ENCODE measurements around the gene DDOST.
"Not testable (repeated sequence)": the region's sequence is repeated elsewhere in the genome, so short reads cannot be mapped to it uniquely, and the experiment has no call there.

The DDOST gene

GRCh38 chr1:20610970-20611369, 50.2 kb downstream of the DDOST start:
- Histone ChIP-seq H3K9me3 (ENCODE audit: control insufficient read depth, insufficient read depth, low read length) (no peaks in the 10 kb centered on the region), H3K27ac (ENCODE audit: low read depth, low read length) (no peak overlapping the region), H3K27me3 (ENCODE audit: control insufficient read depth, insufficient read depth, low read length) (no peaks in the 10 kb centered on the region), H3K4me3 (ENCODE audit: low read depth, low read length) (no peak overlapping the region), H3K9ac (ENCODE audit: low read depth, low read length) (no peak overlapping the region), H3K36me3 (ENCODE audit: control insufficient read depth, insufficient read depth, low read length) (no peaks in the 10 kb centered on the region), H3K4me1 (ENCODE audit: control insufficient read depth, insufficient read depth, low read length) (peaks cover 11% of the 10 kb centered on the region; the same call in 1 of the 2 replicates)

- Histone ChIP-seq H3K9ac (ENCODE audit: low read depth, low read length) (no peak overlapping the region), H3K4me3 (ENCODE audit: low read depth, low read length) (no peak overlapping the region), H3K27me3 (ENCODE audit: control insufficient read depth, insufficient read depth, low read length) (no peaks in the 10 kb centered on the region), H3K9me3 (ENCODE audit: control insufficient read depth, insufficient read depth, low read length) (no peaks in the 10 kb centered on the region), H3K36me3 (ENCODE audit: control insufficient read depth, insufficient read depth, low read length) (no peaks in the 10 kb centered on the region), H3K4me1 (ENCODE audit: control insufficient read depth, insufficient read depth, low read length) (peaks cover 11% of the 10 kb centered on the region; the same call in 1 of the 2 replicates), H3K27ac (ENCODE audit: low read depth, low read length) (no peak overlapping the region)
These were observed 51.6 kb downstream of the DDOST start for GRCh38 chr1:20609541-20609940.

GRCh38 chr1:20606801-20607570, 54.2 kb downstream of the DDOST start:
- not testable (repeated sequence) for H3K4me1 ChIP-seq (ENCODE audit: control insufficient read depth, insufficient read depth, low read length); H3K27ac ChIP-seq (ENCODE audit: low read depth, low read length); H3K9ac ChIP-seq (ENCODE audit: low read depth, low read length); H3K4me3 ChIP-seq (ENCODE audit: low read depth, low read length); H3K9me3 ChIP-seq (ENCODE audit: control insufficient read depth, insufficient read depth, low read length); H3K36me3 ChIP-seq (ENCODE audit: control insufficient read depth, insufficient read depth, low read length); H3K27me3 ChIP-seq (ENCODE audit: control insufficient read depth, insufficient read depth, low read length)

- Histone ChIP-seq H3K4me1 (ENCODE audit: control insufficient read depth, insufficient read depth, low read length) (peaks cover 3% of the 10 kb centered on the region; the same call in 1 of the 2 replicates), H3K27ac (ENCODE audit: low read depth, low read length) (no peak overlapping the region), H3K27me3 (ENCODE audit: control insufficient read depth, insufficient read depth, low read length) (no peaks in the 10 kb centered on the region)
These were observed 56.5 kb downstream of the DDOST start for GRCh38 chr1:20604678-20605077.

GRCh38 chr1:20603504-20604464, 57.4 kb downstream of the DDOST start:
- H3K36me3 ChIP-seq (ENCODE audit: control insufficient read depth, insufficient read depth, low read length), result no peaks in the 10 kb centered on the region
- H3K27me3 ChIP-seq (ENCODE audit: control insufficient read depth, insufficient read depth, low read length), result no peaks in the 10 kb centered on the region
- 0 out of 2 replicates have a peak, but pooled peaks cover 2% of the 10 kb centered on the region for H3K9me3 ChIP-seq (ENCODE audit: control insufficient read depth, insufficient read depth, low read length)
- no peak overlapping the region for H3K27ac ChIP-seq (ENCODE audit: low read depth, low read length)
- no peak overlapping the region for H3K4me3 ChIP-seq (ENCODE audit: low read depth, low read length)
- H3K4me1 ChIP-seq (ENCODE audit: control insufficient read depth, insufficient read depth, low read length), result no peaks in the 10 kb centered on the region
- H3K9ac ChIP-seq (ENCODE audit: low read depth, low read length), result no peak overlapping the region

More at GRCh38 chr1:20604678-20605077, 56.5 kb downstream of the DDOST start:
- H3K9me3 ChIP-seq (ENCODE audit: control insufficient read depth, insufficient read depth, low read length), result 0 out of 2 replicates have a peak, but pooled peaks cover 2% of the 10 kb centered on the region
- H3K4me3 ChIP-seq (ENCODE audit: low read depth, low read length), result no peak overlapping the region
- no peaks in the 10 kb centered on the region for H3K36me3 ChIP-seq (ENCODE audit: control insufficient read depth, insufficient read depth, low read length)
- H3K9ac ChIP-seq (ENCODE audit: low read depth, low read length), result no peak overlapping the region

GRCh38 chr1:20602851-20603450, 58.2 kb downstream of the DDOST start:
- no peak overlapping the region for H3K9ac ChIP-seq (ENCODE audit: low read depth, low read length)
- no peaks in the 10 kb centered on the region for H3K36me3 ChIP-seq (ENCODE audit: control insufficient read depth, insufficient read depth, low read length)
- H3K27me3 ChIP-seq (ENCODE audit: control insufficient read depth, insufficient read depth, low read length), result no peaks in the 10 kb centered on the region
- no peak overlapping the region for H3K4me3 ChIP-seq (ENCODE audit: low read depth, low read length)
- no peaks in the 10 kb centered on the region for H3K4me1 ChIP-seq (ENCODE audit: control insufficient read depth, insufficient read depth, low read length)
- no peak overlapping the region for H3K27ac ChIP-seq (ENCODE audit: low read depth, low read length)
- H3K9me3 ChIP-seq (ENCODE audit: control insufficient read depth, insufficient read depth, low read length), result 0 out of 2 replicates have a peak, but pooled peaks cover 2% of the 10 kb centered on the region

All from HUES48 (cell line).